NCI-H446 (cell line): Measurements from ENCODE around the gene LYSMD1.

Experiments used
- DNase-seq, 2 experiments: peaks; one replicate each; lab custom pipeline; 2025; lab: John Stamatoyannopoulos, UW

Gene LYSMD1

GRCh38 chr1:151137789-151138188 lies 27.9 kb downstream of the LYSMD1 start:
- DNase-seq: no peak

- no peak for DNase-seq
Measured at GRCh38 chr1:151135433-151136385, 30.0 kb downstream of the LYSMD1 start.

DNA sequence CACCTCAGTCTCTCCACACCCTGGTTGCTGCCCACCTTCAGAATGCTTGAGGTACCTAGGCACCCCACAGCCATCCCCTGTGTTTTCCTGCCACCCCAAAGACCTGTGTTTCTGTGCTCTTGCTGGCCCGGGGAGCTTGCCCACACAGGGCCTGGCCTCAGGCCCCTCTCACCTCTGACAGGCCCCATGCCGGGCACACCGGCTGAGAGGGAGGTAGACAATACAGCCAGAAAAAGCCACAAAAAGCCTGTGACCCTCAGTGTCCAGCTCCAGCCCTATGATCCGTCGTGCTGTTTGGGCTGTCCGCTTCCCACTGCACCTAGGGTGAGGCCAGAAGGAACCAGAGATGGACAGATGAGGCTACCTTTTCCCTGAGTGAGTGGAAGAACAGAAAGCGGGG lies 30.7 kb downstream of the LYSMD1 start:
- no peak for DNase-seq

- no peak for DNase-seq
Measured at GRCh38 chr1:151134396-151134795, 31.3 kb downstream of the LYSMD1 start.

DNA sequence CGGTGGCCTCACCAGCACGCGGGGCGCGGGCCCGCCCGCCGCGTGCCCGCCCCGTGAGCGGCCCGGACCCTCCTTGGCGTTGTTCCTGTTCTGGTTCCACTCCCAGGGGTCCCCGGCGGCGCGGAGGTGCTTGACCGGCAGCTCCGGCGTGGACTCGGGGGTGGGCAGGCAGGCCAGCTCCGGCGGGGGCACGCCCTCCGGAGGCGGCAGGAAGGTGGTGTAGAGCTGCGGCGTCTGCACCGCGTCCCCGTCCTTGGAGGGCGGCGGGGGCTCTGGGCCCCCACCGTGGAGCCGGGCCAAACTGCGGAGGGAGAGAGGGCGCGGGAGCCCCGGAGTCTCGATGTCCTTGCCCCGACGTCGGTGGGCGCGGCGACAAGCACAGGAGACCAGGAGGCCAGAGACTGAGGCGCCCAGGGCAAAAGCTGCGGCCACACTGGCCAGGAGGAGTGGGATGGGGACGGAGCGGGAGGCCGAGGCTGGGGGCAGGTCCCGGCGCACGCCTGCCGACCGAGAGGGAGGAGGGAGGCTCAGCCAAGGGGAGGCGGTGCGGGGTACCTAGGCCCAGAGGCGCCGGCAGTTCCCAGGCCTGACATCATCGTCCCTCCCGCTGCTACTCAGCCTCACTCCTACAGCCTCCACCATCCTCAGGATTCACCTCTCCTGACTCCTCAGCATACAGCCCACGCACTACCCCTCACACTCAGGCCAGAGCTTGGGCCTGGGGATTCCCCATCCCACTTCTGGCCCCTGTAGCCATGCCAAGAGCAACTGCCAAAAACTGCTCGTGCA lies 32.5 kb downstream of the LYSMD1 start:
- no peak for DNase-seq

DNA sequence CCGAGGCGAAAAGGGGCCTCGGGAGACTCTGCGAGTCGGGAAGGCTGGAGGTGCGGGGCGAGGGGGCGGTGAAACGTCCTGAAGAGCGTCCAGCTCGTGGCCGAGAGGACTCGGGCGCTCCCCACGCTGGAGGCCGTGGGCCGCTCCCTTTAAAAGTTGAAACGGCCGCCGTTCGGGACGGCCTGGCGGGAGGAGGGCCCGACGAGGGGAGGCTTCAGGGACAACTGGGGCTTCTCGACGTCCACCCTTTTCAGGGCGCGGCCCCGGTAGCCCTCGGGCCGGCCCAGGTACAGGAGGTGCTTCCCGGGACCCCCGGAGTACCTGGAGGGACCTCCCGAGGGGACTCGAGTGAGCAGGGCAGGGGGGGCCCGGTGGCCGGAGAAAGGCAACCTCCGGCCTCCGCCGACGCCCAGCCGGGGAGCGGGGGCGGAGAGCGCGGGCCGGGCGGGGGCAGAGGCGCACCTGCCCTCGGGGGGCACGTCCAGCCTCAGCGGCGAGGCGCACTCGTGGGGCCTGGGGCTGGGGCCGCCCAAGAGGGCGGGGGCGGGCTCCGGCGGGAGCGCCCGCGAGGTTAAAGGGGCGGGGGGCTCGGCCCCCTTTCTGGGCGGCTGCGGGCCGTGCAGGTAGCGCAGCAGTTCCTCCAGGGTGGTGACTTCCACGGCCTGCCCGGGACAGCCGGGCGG lies 33.2 kb downstream of the LYSMD1 start:
- no peak for DNase-seq

- no peak for DNase-seq
Measured at GRCh38 chr1:151131701-151132334, 33.9 kb downstream of the LYSMD1 start.

DNA sequence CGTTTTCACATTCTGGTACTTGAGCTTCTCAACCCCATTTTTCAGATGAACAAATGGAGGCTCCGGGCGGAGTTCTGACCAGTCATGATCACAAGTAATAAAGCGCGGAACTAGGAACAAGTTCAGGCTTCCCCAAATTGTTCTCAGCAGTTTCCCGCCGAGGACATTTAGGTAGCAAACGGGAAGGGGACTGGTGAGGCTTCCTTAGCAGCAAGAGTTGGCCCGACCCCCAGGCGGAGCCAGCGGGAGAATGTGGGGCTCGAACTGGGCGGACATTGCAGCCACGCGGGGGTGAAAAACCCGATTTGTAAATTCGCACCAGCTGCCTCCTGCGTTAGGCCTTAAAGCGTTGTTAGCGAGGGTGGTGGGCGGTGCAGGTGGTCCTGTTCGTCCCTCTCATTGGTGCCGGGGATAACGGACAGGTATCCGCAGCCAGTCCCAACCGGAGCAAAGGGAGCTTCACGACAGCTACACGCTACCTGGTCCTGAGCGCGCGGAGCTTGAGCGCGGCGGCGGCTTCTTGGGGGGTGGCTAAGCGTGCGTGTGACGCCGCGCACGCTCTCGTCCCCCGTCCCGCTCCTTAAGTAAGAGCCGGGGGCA lies 34.6 kb downstream of the LYSMD1 start:
- no peak for DNase-seq

GRCh38 chr1:151128800-151129199 lies 36.9 kb downstream of the LYSMD1 start:
- no peak for DNase-seq

DNA sequence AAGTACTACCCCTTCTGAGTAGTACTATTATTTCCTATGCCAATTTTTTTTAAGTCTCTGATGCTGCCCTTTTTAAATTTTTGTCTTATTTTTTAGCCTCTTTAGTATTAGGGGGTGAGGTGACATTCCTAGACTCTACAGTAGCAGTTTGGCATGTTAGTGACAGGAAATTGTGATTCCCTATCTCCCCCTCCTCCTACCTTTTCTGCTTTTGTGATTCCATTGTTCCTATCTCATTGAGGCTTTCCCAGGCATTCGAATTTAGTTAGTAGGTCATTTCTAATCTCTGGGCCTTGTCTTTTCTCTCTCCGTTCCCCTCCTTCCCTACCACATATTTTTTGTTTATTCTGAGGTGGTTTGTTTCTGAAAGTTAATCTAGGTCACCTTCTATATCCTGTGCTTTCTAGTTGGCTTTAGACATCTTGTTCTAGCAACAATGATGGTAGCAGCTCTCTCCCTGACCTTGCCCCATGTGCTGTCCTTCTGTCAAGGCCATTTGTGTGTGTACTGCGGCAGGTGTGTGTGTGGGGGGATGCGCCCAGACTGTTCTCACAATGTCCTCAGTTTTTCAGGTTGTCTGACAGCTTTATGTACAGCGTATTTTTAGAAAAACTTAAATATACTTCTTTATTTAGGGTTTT lies 40.8 kb downstream of the LYSMD1 start:
- no peak for DNase-seq

GRCh38 chr1:151113877-151114276 lies 51.8 kb downstream of the LYSMD1 start:
- DNase-seq: no peak
